Smooth muscle cell (in vitro differentiated cells): ENCODE measurements around the gene NEK2. TPM values are rescaled to one million over a fixed set of nuclear protein-coding genes. Genes with fewer than 3 reads are reported as not detected.
"Not testable (repeated sequence)": the region's sequence is repeated elsewhere in the genome, so short reads cannot be mapped to it uniquely, and the experiment has no call there.

Experiments
- DNase-seq: peaks from one replicate; lab custom pipeline; 2025; ENCODE audit not compliant: unreplicated experiment; lab: John Stamatoyannopoulos, UW
- H2AFZ ChIP-seq: fragments of 200-600 bp; sonication (generic); 2 replicates; pipeline ENCODE4 v1.6.0; 2016; ENCODE audit warnings: antibody characterized with exemption, low read depth, mild to moderate bottlenecking
- H3F3A ChIP-seq: fragments of 200-600 bp; sonication (generic); 2 replicates; pipeline ENCODE4 v1.6.0; 2017; ENCODE audit warnings: antibody characterized with exemption, low read depth
- H3K27ac ChIP-seq: fragments of 200-600 bp; sonication (generic); 2 replicates; pipeline ENCODE4 v1.5.1; 2016; ENCODE audit warnings: low read depth, mild to moderate bottlenecking
- H3K27me3 ChIP-seq: fragments of 200-600 bp; sonication (generic); 2 replicates; pipeline ENCODE4 v1.6.1; 2016; ENCODE audit warnings: low read depth, mild to moderate bottlenecking
- H3K36me3 ChIP-seq: fragments of 200-600 bp; sonication (generic); 2 replicates; pipeline ENCODE4 v1.5.1; 2016; ENCODE audit warnings: low read depth
- H3K4me1 ChIP-seq: fragments of 200-600 bp; sonication (generic); 2 replicates; pipeline ENCODE4 v1.5.1; 2016; ENCODE audit warnings: low read depth
- H3K4me2 ChIP-seq: fragments of 200-600 bp; sonication (generic); 2 replicates; pipeline ENCODE4 v1.6.0; 2016; ENCODE audit warnings: mild to moderate bottlenecking
- H3K4me3 ChIP-seq: fragments of 200-600 bp; sonication (generic); 2 replicates; pipeline ENCODE4 v1.5.1; 2016; ENCODE audit warnings: mild to moderate bottlenecking
- H3K79me2 ChIP-seq: fragments of 200-600 bp; sonication (generic); 2 replicates; pipeline ENCODE4 v1.6.0; 2016; ENCODE audit warnings: low read depth, mild to moderate bottlenecking
- H3K9ac ChIP-seq: fragments of 200-600 bp; sonication (generic); 2 replicates; pipeline ENCODE4 v1.6.0; 2016; ENCODE audit warnings: low read depth
- H3K9me3 ChIP-seq: fragments of 200-600 bp; sonication (generic); replicated peaks from 2 replicates; pipeline ENCODE4 v1.5.1; 2016; ENCODE audit warnings: low read depth
- H4K20me1 ChIP-seq: fragments of 200-600 bp; sonication (generic); 2 replicates; pipeline ENCODE4 v1.6.0; 2016; ENCODE audit warnings: low read depth
- CTCF ChIP-seq: fragments of 200-600 bp; sonication (generic); IDR thresholded peaks from 2 replicates; pipeline ENCODE4 v1.5.1; 2017; ENCODE audit warnings: borderline replicate concordance, mild to moderate bottlenecking, antibody characterized with exemption; ENCODE audit not compliant: insufficient read depth, poor library complexity, severe bottlenecking
- WGBS: methylation state at CpG from one replicate; pipeline ENCODE4 v1.1.7; 2016; ENCODE audit warnings: low lambda C conversion rate; 5-methylcytosine and 5-hydroxymethylcytosine counted together
- polyA plus RNA-seq: library from polyadenylated mRNA; unstranded; fragments of >200 nt; fragmentation: Nextera tagmentation; extraction: Ambion mirVana; gene quantifications from 2 replicates; pipeline ENCODE4 v1.2.1, GENCODE V29; 2016
- total RNA-seq: library from RNA; depleted of rRNA; stranded (reverse); fragments of >200 nt; gene quantifications from 2 replicates; pipeline ENCODE4 v1.2.3, GENCODE V29; 2014

Gene NEK2
- total and polyA plus RNA-seq, 2 experiments from 2014 or later = 7.2 to 12.6 TPM

DNA sequence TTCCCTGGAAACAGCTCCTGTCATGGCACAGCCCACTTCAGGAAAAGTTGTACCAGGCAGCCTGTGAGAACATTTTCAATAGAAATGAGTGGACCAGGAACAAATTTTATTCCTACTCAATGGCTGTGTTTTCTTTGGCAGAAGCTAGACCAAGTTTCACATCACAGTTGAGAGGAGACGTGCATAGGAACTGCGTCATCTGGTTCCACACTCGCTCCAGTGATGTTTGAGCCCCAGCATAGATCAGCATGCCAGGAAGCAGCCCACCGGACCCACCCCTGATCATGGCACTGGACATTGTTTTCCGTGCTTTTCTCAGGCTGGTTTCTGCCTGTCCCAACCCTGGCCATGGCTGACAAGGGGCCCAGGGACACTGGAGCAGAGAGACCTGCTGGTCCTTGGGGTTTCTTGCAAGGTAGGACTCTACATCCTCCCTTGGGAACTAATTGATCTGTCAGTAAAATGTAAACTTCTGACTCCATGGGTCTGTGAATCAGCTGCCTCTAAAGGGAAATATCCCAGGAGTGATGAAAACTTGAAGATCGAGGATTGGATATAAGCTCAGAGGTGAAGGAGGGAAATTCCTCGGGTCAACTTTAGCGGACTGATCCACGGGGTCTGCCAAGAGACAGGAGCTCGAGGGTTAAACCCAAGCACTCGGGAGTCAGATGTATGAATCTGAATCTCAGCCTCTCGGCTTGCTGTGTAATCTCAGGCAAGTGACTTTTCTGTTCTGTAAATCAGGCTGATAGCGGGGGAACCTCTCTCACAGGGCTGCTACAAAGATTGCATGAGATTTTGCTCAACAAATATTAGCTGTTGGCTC lies 35.7 kb downstream of the NEK2 start:
- H3K9me3 ChIP-seq = no peaks in the 10 kb centered on the region
- H3K4me2 ChIP-seq = peak overlapping the region; percentile 53
- DNase-seq = no peak
- H3K36me3 ChIP-seq = no peaks in the 10 kb centered on the region
- H3K4me3 ChIP-seq = no peak overlapping the region
- H3K4me1 ChIP-seq = peaks cover 4% of the 10 kb centered on the region
- H3F3A ChIP-seq = no peaks in the 10 kb centered on the region
- 38% methylated on average over 13 of the region's 13 CpGs for WGBS
- no peak overlapping the region for H2AFZ ChIP-seq
- no peak overlapping the region for H3K9ac ChIP-seq
- H3K79me2 ChIP-seq = no peaks in the 10 kb centered on the region
- H3K27ac ChIP-seq = no peak overlapping the region
- no peak for TF ChIP-seq CTCF
- no peaks in the 10 kb centered on the region for H3K27me3 ChIP-seq
- H4K20me1 ChIP-seq = no peaks in the 10 kb centered on the region

DNA sequence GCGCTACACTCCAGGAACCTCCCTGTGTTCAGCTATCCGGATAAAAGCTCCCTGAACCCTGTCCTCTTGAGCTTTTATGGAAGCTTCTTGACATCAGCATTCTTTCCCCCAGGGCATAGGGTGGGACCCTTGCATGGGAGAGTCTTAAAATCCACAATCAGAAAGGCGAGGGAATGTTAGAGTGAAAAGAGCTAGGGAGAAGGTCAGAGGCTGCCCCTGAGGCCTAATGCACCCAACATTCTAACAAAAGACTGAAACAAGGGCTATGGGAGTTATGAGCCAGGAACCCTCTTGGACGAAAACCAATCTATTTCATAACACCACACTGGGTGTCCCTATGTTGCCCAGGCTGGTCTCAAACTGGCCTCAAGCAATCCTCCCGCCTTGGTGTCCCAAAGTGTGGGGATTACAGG lies 36.7 kb downstream of the NEK2 start:
- Histone ChIP-seq H3K9ac (no peak overlapping the region), H4K20me1 (no peaks in the 10 kb centered on the region), H3K27ac (no peak overlapping the region), H3K4me3 (no peak overlapping the region), H3K27me3 (no peaks in the 10 kb centered on the region), H3K9me3 (no peaks in the 10 kb centered on the region), H2AFZ (no peak overlapping the region), H3K4me1 (peaks cover 4% of the 10 kb centered on the region), H3K79me2 (no peaks in the 10 kb centered on the region), H3F3A (no peaks in the 10 kb centered on the region), H3K36me3 (no peaks in the 10 kb centered on the region), H3K4me2 (no peak overlapping the region)
- no peak for TF ChIP-seq CTCF
- WGBS = 69% methylated on average over 5 of the region's 5 CpGs
- no peak for DNase-seq

- Histone ChIP-seq H3K4me1 (peaks cover 8% of the 10 kb centered on the region), H3K79me2 (no peaks in the 10 kb centered on the region), H3K27me3 (no peaks in the 10 kb centered on the region), H3K4me2 (no peak overlapping the region), H3K9me3 (no peaks in the 10 kb centered on the region), H4K20me1 (no peaks in the 10 kb centered on the region), H3K27ac (no peak overlapping the region), H2AFZ (no peak overlapping the region), H3K36me3 (no peaks in the 10 kb centered on the region), H3K4me3 (no peak overlapping the region), H3K9ac (no peak overlapping the region), H3F3A (no peaks in the 10 kb centered on the region)
- no peak for TF ChIP-seq CTCF
- 92% methylated on average over 5 of the region's 5 CpGs for WGBS
- DNase-seq = no peak
These were observed 37.2 kb downstream of the NEK2 start for GRCh38 chr1:211638246-211638645.

GRCh38 chr1:211637066-211637465 lies 38.4 kb downstream of the NEK2 start:
- 85% methylated on average over 3 of the region's 3 CpGs for WGBS
- H2AFZ ChIP-seq = no peak overlapping the region
- H3K4me3 ChIP-seq = no peak overlapping the region
- H3F3A ChIP-seq = no peaks in the 10 kb centered on the region
- peaks cover 9% of the 10 kb centered on the region for H3K4me1 ChIP-seq
- no peak overlapping the region for H3K9ac ChIP-seq
- DNase-seq = no peak
- H3K4me2 ChIP-seq = no peak overlapping the region
- no peaks in the 10 kb centered on the region for H3K36me3 ChIP-seq
- no peak for TF ChIP-seq CTCF
- no peak overlapping the region for H3K27ac ChIP-seq
- H3K27me3 ChIP-seq = no peaks in the 10 kb centered on the region
- no peaks in the 10 kb centered on the region for H3K79me2 ChIP-seq
- H4K20me1 ChIP-seq = no peaks in the 10 kb centered on the region
- H3K9me3 ChIP-seq = no peaks in the 10 kb centered on the region

GRCh38 chr1:211636575-211637029 lies 38.8 kb downstream of the NEK2 start:
- H3K27me3 ChIP-seq, H3K9me3 ChIP-seq, H3K4me3 ChIP-seq, H3K79me2 ChIP-seq, H4K20me1 ChIP-seq, H3K4me1 ChIP-seq, H3K9ac ChIP-seq, H3K27ac ChIP-seq, H3F3A ChIP-seq, H3K36me3 ChIP-seq, DNase-seq, H2AFZ ChIP-seq: not testable (repeated sequence)
- WGBS = 81% methylated on average over 9 of the region's 9 CpGs
- H3K4me2 ChIP-seq = peak overlapping the region; percentile 17
